ENCODE data around the gene CACNA2D1. TPM values are rescaled to one million over a fixed set of nuclear protein-coding genes. Genes with fewer than 3 reads are reported as not detected.

Gene CACNA2D1
- total RNA-seq, 4 donors from 2014 or later: 3.0 to 15.7 (median 8.6) TPM

- no peak for TF ChIP-seq CTCF (IDR thresholded peaks at IDR 0.05)
- no peak for TF ChIP-seq POLR2A (IDR thresholded peaks at IDR 0.05)
- intact Hi-C loops (cut with DNase I; ENCODE audit: low total_unique reads): no loop called here
- 92 to 95% methylated on average over 2 of the region's 2 CpGs for WGBS, 2 donors
- H3K4me3 ChIP-seq (ENCODE audit: low read depth, poor library complexity, severe bottlenecking): no peak overlapping the region
- no peak for DNase-seq (ENCODE audit: low spot score in 2 of 2)
Observed at GRCh38 chr7:82078807-82079206, 364.8 kb downstream of the CACNA2D1 start.

- no peak overlapping the region for H3K4me3 ChIP-seq (ENCODE audit: low read depth, poor library complexity, severe bottlenecking)
- TF ChIP-seq CTCF (IDR thresholded peaks at IDR 0.05) (no peak), POLR2A (IDR thresholded peaks at IDR 0.05) (no peak)
- intact Hi-C loops (cut with DNase I; ENCODE audit: low total_unique reads): no loop called here
- no peak for DNase-seq (ENCODE audit: low spot score in 2 of 2)
- 81 to 87% methylated on average over 2 of the region's 2 CpGs for WGBS, 2 donors
Observed at GRCh38 chr7:82071468-82071867, 372.1 kb downstream of the CACNA2D1 start.

GRCh38 chr7:82067628-82068264 is 375.8 kb downstream of the CACNA2D1 start:
- WGBS, 2 donors: 74 to 100% methylated on average over 2 of the region's 2 CpGs
- no peak for DNase-seq (ENCODE audit: low spot score in 2 of 2)
- intact Hi-C loops (cut with DNase I; ENCODE audit: low total_unique reads): no loop called here
- H3K4me3 ChIP-seq (ENCODE audit: low read depth, poor library complexity, severe bottlenecking): no peak overlapping the region
- TF ChIP-seq POLR2A (IDR thresholded peaks at IDR 0.05) (no peak), CTCF (IDR thresholded peaks at IDR 0.05) (no peak)

GRCh38 chr7:82057476-82057875 is 386.1 kb downstream of the CACNA2D1 start:
- WGBS, 2 donors: 74 to 86% methylated on average over 1 of the region's 1 CpG
- TF ChIP-seq CTCF (IDR thresholded peaks at IDR 0.05): no peak
- TF ChIP-seq POLR2A (IDR thresholded peaks at IDR 0.05): no peak
- H3K4me3 ChIP-seq (ENCODE audit: low read depth, poor library complexity, severe bottlenecking): no peak overlapping the region

GRCh38 chr7:82056282-82056681 is 387.3 kb downstream of the CACNA2D1 start:
- 93 to 94% methylated on average over 2 of the region's 2 CpGs for WGBS, 2 donors
- no peak for DNase-seq (ENCODE audit: low spot score in 2 of 2)
- no peak for TF ChIP-seq POLR2A (IDR thresholded peaks at IDR 0.05)
- TF ChIP-seq CTCF (IDR thresholded peaks at IDR 0.05): no peak
- intact Hi-C loops (cut with DNase I; ENCODE audit: low total_unique reads): no loop called here
- no peak overlapping the region for H3K4me3 ChIP-seq (ENCODE audit: low read depth, poor library complexity, severe bottlenecking)

More at GRCh38 chr7:82057476-82057875, 386.1 kb downstream of the CACNA2D1 start:
- DNase-seq (ENCODE audit: low spot score in 2 of 2): no peak
- intact Hi-C loops (cut with DNase I; ENCODE audit: low total_unique reads): no loop called here

GRCh38 chr7:82054544-82054943 is 389.0 kb downstream of the CACNA2D1 start:
- 75 to 87% methylated on average over 1 of the region's 1 CpG for WGBS, 2 donors
- intact Hi-C loops (cut with DNase I; ENCODE audit: low total_unique reads): no loop called here
- TF ChIP-seq POLR2A (IDR thresholded peaks at IDR 0.05) (no peak), CTCF (IDR thresholded peaks at IDR 0.05) (no peak)
- no peak overlapping the region for H3K4me3 ChIP-seq (ENCODE audit: low read depth, poor library complexity, severe bottlenecking)
- DNase-seq (ENCODE audit: low spot score in 2 of 2): no peak
